Activated CD4-positive, alpha-beta memory T cell treated with anti-CD3 and anti-CD28 coated beads, Interleukin-2, amount 10 ng/mL, durations not matched to agents 7 days and 5 days (primary cell): ENCODE data around the gene NUDT9. TPM values are rescaled to one million over a fixed set of nuclear protein-coding genes. Genes with fewer than 3 reads are reported as not detected.
A peak's percentile ranks its signal among the peaks of the same experiment; 100 is the strongest.
"Not testable (repeated sequence)": the region's sequence is repeated elsewhere in the genome, so short reads cannot be mapped to it uniquely, and the experiment has no call there.

ENCODE experiments used
- CTCF ChIA-PET: fragments of 350-600 bp; sonication (Branson Sonifier 250); formaldehyde crosslinking; loops from one replicate; lab custom pipeline; 2021; ENCODE audit warnings: antibody characterized with exemption, inconsistent platforms; lab: Charles Lee
- POLR2A ChIA-PET: fragments of 350-600 bp; sonication (Branson Sonifier 250); formaldehyde crosslinking; loops from one replicate; lab custom pipeline; 2021; ENCODE audit warnings: antibody characterized with exemption; lab: Charles Lee
- DNase-seq: peaks from one replicate; pipeline ENCODE4 v3.0.0-alpha.2; 2020
- H3K27ac Mint-ChIP-seq: one replicate; pipeline ENCODE4 v1.8.0; 2021; ENCODE audit warnings: mild to moderate bottlenecking, mixed read lengths
- H3K27me3 Mint-ChIP-seq: one replicate; pipeline ENCODE4 v1.8.0; 2021; ENCODE audit warnings: mixed read lengths
- H3K36me3 Mint-ChIP-seq: one replicate; pipeline ENCODE4 v1.8.0; 2021; ENCODE audit warnings: low read depth, mixed read lengths
- H3K4me1 Mint-ChIP-seq: one replicate; pipeline ENCODE4 v1.8.0; 2021; ENCODE audit warnings: mixed read lengths
- H3K4me3 Mint-ChIP-seq: one replicate; pipeline ENCODE4 v1.8.0; 2021; ENCODE audit warnings: mild to moderate bottlenecking, mixed read lengths
- H3K9me3 Mint-ChIP-seq: one replicate; pipeline ENCODE4 v1.8.0; 2021; ENCODE audit warnings: mixed read lengths
- total RNA-seq, 2 experiments: library from RNA; stranded (reverse); gene quantifications; one replicate each; pipeline ENCODE4 v1.2.3, GENCODE V29; 2021

The NUDT9 gene
- total RNA-seq, 2 experiments from 2014 or later: 7.4 to 8.4 TPM

DNA sequence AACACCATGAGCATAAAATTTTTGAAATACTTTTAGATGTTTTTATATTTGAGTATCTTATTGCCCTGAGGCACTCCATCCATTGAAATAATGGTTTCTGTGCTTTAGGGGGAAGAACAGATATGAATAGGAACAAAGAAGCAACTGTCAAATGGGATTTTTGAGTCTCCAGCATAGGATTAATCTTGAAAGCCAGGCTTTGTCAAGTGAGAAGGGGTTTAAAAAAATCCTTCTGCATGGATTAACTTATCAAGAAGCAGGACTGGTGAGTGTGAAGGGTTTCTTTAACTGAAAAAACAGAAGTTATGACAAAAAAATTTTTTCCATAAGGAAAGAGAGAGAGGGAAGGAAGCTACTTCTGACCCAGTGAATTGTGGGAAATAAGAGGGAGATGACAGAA lies 7.6 kb upstream of the NUDT9 start:
- H3K27me3 Mint-ChIP-seq: peaks cover 12% of the 10 kb centered on the region
- ChIA-PET POLR2A (interaction anchor here (0.7 kb wide), 1 partner anchor 151 kb away, joined by 3 read pairs; no protein-coding TSS in a partner anchor), CTCF (interaction anchor here (1.2 kb wide), 1 partner anchor 24 kb away, joined by 5 read pairs; the partner anchor contains the start of gene HSD17B11)
- no peaks in the 10 kb centered on the region for H3K36me3 Mint-ChIP-seq
- no peaks in the 10 kb centered on the region for H3K9me3 Mint-ChIP-seq
- H3K4me3 Mint-ChIP-seq: no peak overlapping the region
- H3K27ac Mint-ChIP-seq: no peak overlapping the region
- no peak for DNase-seq
- no peaks in the 10 kb centered on the region for H3K4me1 Mint-ChIP-seq

DNA sequence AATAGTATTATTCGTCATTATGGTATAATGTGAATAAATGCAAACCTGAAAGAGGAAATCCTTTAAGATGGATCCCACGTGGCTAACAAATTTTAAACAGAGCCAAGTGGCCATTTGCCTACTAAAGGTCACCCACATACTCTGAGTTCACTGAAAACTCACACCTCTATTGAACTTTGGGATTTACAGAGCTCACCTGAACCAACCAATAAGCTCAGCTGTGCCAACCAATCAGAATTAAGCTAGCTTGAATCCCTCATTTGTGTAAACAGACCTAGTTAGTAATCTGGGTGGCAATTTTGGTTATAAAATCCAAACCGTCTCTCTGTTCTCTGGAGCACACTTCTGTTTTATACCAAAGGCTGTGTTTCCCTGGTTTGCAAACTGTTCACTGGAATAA lies 5.4 kb upstream of the NUDT9 start:
- DNase-seq: no peak
- H3K4me3 Mint-ChIP-seq: no peak overlapping the region
- POLR2A ChIA-PET: no interaction called here
- CTCF ChIA-PET: interaction anchor here (0.7 kb wide), 1 partner anchor 26 kb away, joined by 3 read pairs; the partner anchor contains the start of gene HSD17B11
- peaks cover 8% of the 10 kb centered on the region for H3K4me1 Mint-ChIP-seq
- no peak overlapping the region for H3K27ac Mint-ChIP-seq
- H3K36me3 Mint-ChIP-seq: no peaks in the 10 kb centered on the region
- no peaks in the 10 kb centered on the region for H3K9me3 Mint-ChIP-seq
- peaks cover 7% of the 10 kb centered on the region for H3K27me3 Mint-ChIP-seq

DNA sequence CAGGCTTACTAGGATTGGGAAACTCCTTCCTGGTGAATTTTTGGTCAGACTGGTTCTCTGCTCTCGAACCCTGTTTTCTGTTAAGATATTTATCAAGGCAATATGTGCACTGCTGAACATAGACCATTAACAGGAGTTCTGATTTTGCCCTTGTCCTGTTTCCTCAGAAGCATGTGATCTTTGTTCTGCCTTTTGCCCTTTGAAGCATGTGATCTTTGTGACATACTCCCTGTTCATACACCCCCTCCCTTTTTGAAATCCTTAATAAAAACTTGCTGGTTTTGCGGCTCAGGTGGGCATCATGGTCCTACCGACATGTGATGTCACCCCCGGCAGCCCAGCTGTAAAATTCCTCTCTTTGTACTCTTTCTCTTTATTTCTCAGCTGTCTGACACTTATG lies 4.0 kb upstream of the NUDT9 start:
- DNase-seq, CTCF ChIA-PET, H3K27ac Mint-ChIP-seq, H3K4me3 Mint-ChIP-seq, H3K36me3 Mint-ChIP-seq, H3K27me3 Mint-ChIP-seq, H3K9me3 Mint-ChIP-seq, POLR2A ChIA-PET: not testable (repeated sequence)
- peaks cover 18% of the 10 kb centered on the region for H3K4me1 Mint-ChIP-seq

- H3K4me3 Mint-ChIP-seq: no peak overlapping the region
- ChIA-PET POLR2A (interaction anchor here (5.5 kb wide), 1 partner anchor 29 kb away, joined by 51 read pairs; the partner anchor contains the start of gene HSD17B11), CTCF (interaction anchor here (0.5 to 4.7 kb wide), 3 partner anchors 17 to 44 kb away, joined by 3 to 34 read pairs (median 3); partner anchors contain the start of gene HSD17B11)
- no peak overlapping the region for H3K27ac Mint-ChIP-seq
- DNase-seq: no peak
- H3K9me3 Mint-ChIP-seq: no peaks in the 10 kb centered on the region
- no peaks in the 10 kb centered on the region for H3K36me3 Mint-ChIP-seq
- peaks cover 28% of the 10 kb centered on the region for H3K4me1 Mint-ChIP-seq
- peaks cover 2% of the 10 kb centered on the region for H3K27me3 Mint-ChIP-seq
Measured at GRCh38 chr4:87419578-87420249, 2.7 kb upstream of the NUDT9 start.

DNA sequence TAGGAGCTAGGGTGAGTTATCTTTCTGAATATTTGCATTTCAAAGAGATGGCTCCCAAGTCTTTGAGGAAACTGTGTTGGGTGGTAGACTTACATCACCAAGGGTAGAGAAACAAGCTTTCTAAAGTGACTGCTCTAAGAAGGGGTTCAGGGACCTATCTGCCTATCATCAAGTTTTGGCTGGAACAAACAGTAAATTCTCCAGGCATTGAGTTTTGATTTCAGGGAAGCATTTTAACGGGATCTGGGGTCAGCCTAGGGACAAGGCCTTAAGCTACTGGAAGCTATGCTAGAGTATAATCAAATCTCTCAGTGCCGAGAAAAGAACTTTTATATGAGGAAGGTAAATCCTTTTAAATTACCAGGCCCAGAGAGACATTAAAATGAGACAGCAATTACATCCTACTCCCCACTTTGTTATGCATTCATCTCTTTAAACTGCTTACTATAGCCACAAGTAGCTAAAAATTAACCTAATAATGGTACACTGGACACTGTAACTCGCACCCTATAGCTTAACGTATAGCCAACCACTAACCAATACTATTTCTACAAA lies 2.0 kb upstream of the NUDT9 start:
- peaks cover 30% of the 10 kb centered on the region for H3K4me1 Mint-ChIP-seq
- POLR2A ChIA-PET: interaction anchor here (2.0 to 5.5 kb wide), 2 partner anchors 22 to 29 kb away, joined by 5 to 51 read pairs; partner anchors contain the start of gene HSD17B11
- no peak for DNase-seq
- no peaks in the 10 kb centered on the region for H3K36me3 Mint-ChIP-seq
- H3K27ac Mint-ChIP-seq: no peak overlapping the region
- no peaks in the 10 kb centered on the region for H3K9me3 Mint-ChIP-seq
- no peak overlapping the region for H3K4me3 Mint-ChIP-seq
- CTCF ChIA-PET: interaction anchor here (1.2 to 4.7 kb wide), 2 partner anchors 29 to 45 kb away, joined by 3 to 34 read pairs; partner anchors contain the start of gene HSD17B11
- no peaks in the 10 kb centered on the region for H3K27me3 Mint-ChIP-seq

DNA sequence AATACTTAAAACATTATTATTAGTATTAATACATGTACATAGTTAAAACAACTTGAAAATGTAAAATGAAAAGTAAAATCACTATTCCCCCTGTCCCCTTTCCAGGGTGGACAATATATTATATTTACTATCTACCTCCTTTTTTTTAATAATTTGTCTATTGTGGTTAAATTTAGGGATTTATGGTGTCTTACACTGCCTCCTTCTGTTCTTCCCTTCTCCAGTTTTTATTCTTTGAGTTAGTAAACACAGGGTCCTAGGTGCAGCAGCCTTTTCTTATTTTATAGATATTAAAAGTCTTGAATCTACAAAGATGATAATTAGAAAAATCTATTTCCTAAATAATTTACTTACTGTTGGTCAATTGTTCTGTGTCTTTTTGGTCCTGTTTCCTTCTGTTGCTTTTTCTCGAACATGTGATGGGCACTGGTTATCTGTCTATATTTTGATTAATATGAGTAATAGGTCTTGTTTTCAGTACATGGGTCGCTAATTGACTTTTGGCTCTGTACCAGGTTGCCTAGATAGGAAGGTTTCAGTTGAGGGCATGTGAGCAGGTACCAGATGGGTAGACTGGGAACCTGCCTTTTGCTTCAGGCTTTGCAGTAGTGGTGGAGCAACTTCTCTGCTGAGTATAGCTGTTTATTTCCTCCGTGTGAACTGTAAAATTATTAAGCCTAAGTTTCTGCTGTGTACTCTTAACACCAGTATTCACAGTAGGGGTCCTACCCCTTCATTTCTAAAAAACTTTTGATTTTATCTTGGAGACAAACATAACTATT lies 1.1 kb downstream of the NUDT9 start:
- Mint-ChIP-seq H3K4me3 (peak overlapping the region; percentile 96), H3K27ac (no peak overlapping the region), H3K27me3 (no peaks in the 10 kb centered on the region), H3K36me3 (no peaks in the 10 kb centered on the region), H3K4me1 (peaks cover 30% of the 10 kb centered on the region), H3K9me3 (no peaks in the 10 kb centered on the region)
- DNase-seq: no peak
- ChIA-PET CTCF (interaction anchor here (1.2 to 4.7 kb wide), 3 partner anchors 32 to 43 kb away, joined by 5 to 34 read pairs (median 7); partner anchors contain the start of gene HSD17B11), POLR2A (interaction anchor here (1.0 to 5.5 kb wide), 4 partner anchors 32 to 861 kb away, joined by 3 to 51 read pairs (median 4); partner anchors contain the start of genes HSD17B11 and PPM1K)

DNA sequence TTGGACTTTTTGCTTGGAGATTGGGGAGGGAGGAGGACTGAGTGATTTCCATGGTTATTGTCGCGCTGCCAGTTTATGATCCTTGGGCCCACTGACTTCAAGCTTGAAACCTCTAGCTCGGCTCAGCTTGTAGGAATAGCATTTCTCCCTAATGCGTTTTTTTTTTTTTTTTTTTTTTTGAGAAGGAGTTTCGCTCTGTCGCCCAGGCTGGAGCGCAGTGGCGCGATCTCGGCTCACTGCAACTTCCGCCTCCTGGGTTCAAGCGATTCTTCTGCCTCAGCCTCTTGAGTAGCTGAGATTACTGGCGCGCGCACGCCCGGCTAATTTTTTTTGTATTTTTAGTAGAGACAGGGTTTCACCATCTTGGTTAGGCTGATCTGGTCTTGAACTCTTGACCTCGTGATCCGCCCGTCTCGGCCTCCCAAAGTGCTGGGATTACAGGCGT lies 1.7 kb downstream of the NUDT9 start:
- POLR2A ChIA-PET: interaction anchor here (5.5 kb wide), 1 partner anchor 33 kb away, joined by 51 read pairs; the partner anchor contains the start of gene HSD17B11
- not testable (repeated sequence) for H3K27me3 Mint-ChIP-seq, H3K27ac Mint-ChIP-seq, H3K36me3 Mint-ChIP-seq, H3K9me3 Mint-ChIP-seq, DNase-seq
- CTCF ChIA-PET: interaction anchor here (1.2 to 1.3 kb wide), 2 partner anchors 10 to 33 kb away, joined by 4 to 5 read pairs; partner anchors contain the start of gene HSD17B11
- Mint-ChIP-seq H3K4me3 (peak overlapping the region; percentile 96), H3K4me1 (peaks cover 30% of the 10 kb centered on the region)

DNA sequence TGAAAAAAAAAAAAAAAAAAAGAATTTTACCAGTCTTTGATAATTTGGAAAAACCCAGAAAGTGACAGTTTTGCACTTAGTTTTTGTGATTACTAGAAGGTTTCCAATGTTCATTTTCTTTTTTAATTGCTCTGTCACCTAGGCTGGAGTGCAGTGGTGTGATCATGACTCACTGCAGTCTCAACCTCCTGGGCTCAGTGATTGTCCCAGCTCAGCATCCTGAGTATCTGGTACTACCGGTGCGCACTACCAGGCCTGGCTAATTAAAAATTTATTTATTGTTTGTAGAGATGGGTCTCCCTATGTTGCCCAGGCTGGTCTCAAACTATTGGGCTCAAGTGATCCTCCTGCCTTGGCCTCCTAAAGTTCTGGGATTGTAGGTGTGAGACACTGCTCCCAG lies 3.3 kb downstream of the NUDT9 start:
- H3K4me3 Mint-ChIP-seq: no peak overlapping the region
- no peak for DNase-seq
- ChIA-PET CTCF (interaction anchor here (0.7 kb wide), 1 partner anchor 227 kb away, joined by 3 read pairs; no protein-coding TSS in a partner anchor), POLR2A (no interaction called here)
- no peaks in the 10 kb centered on the region for H3K9me3 Mint-ChIP-seq
- H3K27me3 Mint-ChIP-seq: no peaks in the 10 kb centered on the region
- no peaks in the 10 kb centered on the region for H3K36me3 Mint-ChIP-seq
- no peak overlapping the region for H3K27ac Mint-ChIP-seq
- H3K4me1 Mint-ChIP-seq: peaks cover 30% of the 10 kb centered on the region

GRCh38 chr4:87426865-87427517 lies 4.6 kb downstream of the NUDT9 start:
- Mint-ChIP-seq H3K9me3 (no peaks in the 10 kb centered on the region), H3K4me3 (no peak overlapping the region), H3K27ac (no peak overlapping the region), H3K36me3 (no peaks in the 10 kb centered on the region), H3K27me3 (no peaks in the 10 kb centered on the region), H3K4me1 (peaks cover 22% of the 10 kb centered on the region)
- CTCF ChIA-PET: no interaction called here
- no peak for DNase-seq
- POLR2A ChIA-PET: no interaction called here

- DNase-seq: no peak
- H3K4me3 Mint-ChIP-seq: no peak overlapping the region
- POLR2A ChIA-PET: no interaction called here
- H3K27ac Mint-ChIP-seq: no peak overlapping the region
- no peaks in the 10 kb centered on the region for H3K27me3 Mint-ChIP-seq
- CTCF ChIA-PET: no interaction called here
- no peaks in the 10 kb centered on the region for H3K9me3 Mint-ChIP-seq
- no peaks in the 10 kb centered on the region for H3K36me3 Mint-ChIP-seq
- peaks cover 18% of the 10 kb centered on the region for H3K4me1 Mint-ChIP-seq
Measured at GRCh38 chr4:87427518-87427868, 5.1 kb downstream of the NUDT9 start.

DNA sequence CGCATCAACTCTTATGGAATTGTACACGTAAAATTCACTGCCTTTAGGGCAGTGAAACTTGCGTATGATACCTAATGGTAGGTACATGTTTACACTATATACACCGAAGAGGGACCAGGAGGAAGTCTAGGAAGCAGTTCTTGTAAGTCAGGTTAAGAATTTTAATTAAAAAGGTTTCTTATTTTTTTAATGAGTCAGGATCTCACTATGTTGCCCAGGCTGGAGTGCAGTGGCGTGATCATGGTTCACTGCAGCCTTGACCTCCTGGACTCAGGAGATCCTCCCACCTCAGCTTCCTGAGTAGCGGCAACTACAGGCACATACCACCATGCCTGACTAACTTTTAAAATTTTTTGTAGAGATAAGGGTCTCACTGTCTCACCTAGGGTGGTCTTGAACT lies 6.6 kb downstream of the NUDT9 start:
- CTCF ChIA-PET: no interaction called here
- Mint-ChIP-seq H3K27me3 (no peaks in the 10 kb centered on the region), H3K4me3 (no peak overlapping the region), H3K36me3 (no peaks in the 10 kb centered on the region), H3K27ac (no peak overlapping the region), H3K4me1 (peaks cover 6% of the 10 kb centered on the region), H3K9me3 (no peaks in the 10 kb centered on the region)
- no peak for DNase-seq
- POLR2A ChIA-PET: no interaction called here

DNA sequence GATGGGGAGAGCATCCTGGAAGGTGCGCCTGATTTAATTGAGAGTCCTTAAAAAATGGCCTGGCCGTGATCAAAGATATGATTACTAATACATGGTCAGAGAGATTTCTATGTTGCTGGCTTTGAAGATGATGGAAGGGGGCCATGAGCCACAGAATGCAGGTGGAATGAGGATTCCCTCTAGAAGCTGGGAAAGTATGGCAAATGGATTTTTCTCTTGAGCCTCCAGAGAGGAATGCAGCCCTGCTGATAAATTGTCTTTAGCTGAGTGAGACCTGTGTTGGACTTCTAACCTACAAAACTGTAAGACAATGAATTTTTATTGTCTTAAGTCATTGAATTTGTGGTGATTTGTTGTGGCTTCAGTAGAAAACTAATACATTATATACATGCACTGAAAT lies 7.7 kb downstream of the NUDT9 start:
- Mint-ChIP-seq H3K36me3 (no peaks in the 10 kb centered on the region), H3K4me1 (no peaks in the 10 kb centered on the region), H3K4me3 (no peak overlapping the region), H3K27me3 (no peaks in the 10 kb centered on the region), H3K9me3 (no peaks in the 10 kb centered on the region), H3K27ac (no peak overlapping the region)
- ChIA-PET POLR2A (interaction anchor here (0.6 kb wide), 1 partner anchor 170 kb away, joined by 4 read pairs; no protein-coding TSS in a partner anchor), CTCF (no interaction called here)
- DNase-seq: no peak
